Measurements from ENCODE around the gene ITGB4. TPM values are rescaled to one million over a fixed set of nuclear protein-coding genes. Genes with fewer than 3 reads are reported as not detected.

Gene ITGB4
- total RNA-seq, 4 donors from 2014 or later, result 31.1 to 66.3 (median 41.8) TPM

- Histone ChIP-seq H3K9me3 (no peaks in the 10 kb centered on the region), H3K27me3 (no peaks in the 10 kb centered on the region), H3K36me3 (no peaks in the 10 kb centered on the region), H3K27ac (peak within 1 kb of the TSS; percentile 94 to 100 (median 96)), H3K4me3 (peak within 1 kb of the TSS; percentile 64 to 79), H3K4me1 (peaks cover 0 to 72% (median 13%) of the 10 kb centered on the region in 3 donors)
- 0 to 1% methylated on average over 7 to 11 of the region's 45 CpGs for WGBS, 2 donors (ENCODE audit: low coverage in 1 of 2)
- TF ChIP-seq EP300 (IDR thresholded peaks at IDR 0.05) (no peak), POLR2A (IDR thresholded peaks at IDR 0.05) (peak in 1 of 2 donors; percentile 48), POLR2AphosphoS5 (IDR thresholded peaks at IDR 0.05) (peak; percentile 73)
- peak; percentile 92 for ATAC-seq
Measured at GRCh38 chr17:75784473-75785015, 63.3 kb downstream of the ITGB4 start, which contains the start of gene UNK. TSS of gene UNK (plus strand) at chr17:75784806. CDS start at chr17:75784881, 75 bp downstream.

GRCh38 chr17:75785016-75785890, 64.0 kb downstream of the ITGB4 start:
- Histone ChIP-seq H3K36me3 (no peaks in the 10 kb centered on the region), H3K27ac (peak overlapping the region; percentile 94 to 100 (median 96)), H3K4me3 (peak overlapping the region; percentile 64 to 79), H3K27me3 (no peaks in the 10 kb centered on the region), H3K4me1 (peaks cover 0 to 75% (median 13%) of the 10 kb centered on the region in 3 donors), H3K9me3 (no peaks in the 10 kb centered on the region)
- peak; percentile 95 for TF ChIP-seq POLR2AphosphoS5 (IDR thresholded peaks at IDR 0.05)
- TF ChIP-seq CTCF (IDR thresholded peaks at IDR 0.05), result no peak
- TF ChIP-seq EP300 (IDR thresholded peaks at IDR 0.05), result peak; percentile 87
- peak; percentile 52 to 57 for TF ChIP-seq POLR2A (IDR thresholded peaks at IDR 0.05)
- peak; percentile 89 for ATAC-seq
- WGBS, 2 donors (ENCODE audit: low coverage in 1 of 2), result 23 to 24% methylated on average over 4 to 10 of the region's 43 CpGs

- Histone ChIP-seq H3K27me3 (no peaks in the 10 kb centered on the region), H3K27ac (no peak overlapping the region), H3K36me3 (peaks cover 0 to 34% of the 10 kb centered on the region in 2 donors), H3K4me1 (peaks cover 0 to 40% (median 7%) of the 10 kb centered on the region in 3 donors), H3K9me3 (no peaks in the 10 kb centered on the region), H3K4me3 (no peak overlapping the region)
- 91% methylated on average over 6 of the region's 6 CpGs for WGBS, 2 donors (ENCODE audit: low coverage in 1 of 2)
- no peak for ATAC-seq
- no peak for TF ChIP-seq POLR2AphosphoS5 (IDR thresholded peaks at IDR 0.05)
- no peak for TF ChIP-seq POLR2A (IDR thresholded peaks at IDR 0.05)
Measured at GRCh38 chr17:75791254-75791653, 70.0 kb downstream of the ITGB4 start.

GRCh38 chr17:75793460-75793859, 72.2 kb downstream of the ITGB4 start:
- WGBS, 2 donors (ENCODE audit: low coverage in 1 of 2), result 74 to 86% methylated on average over 1 of the region's 1 CpG
- ATAC-seq, result no peak
- Histone ChIP-seq H3K36me3 (peaks cover 0 to 52% of the 10 kb centered on the region in 2 donors), H3K27me3 (no peaks in the 10 kb centered on the region), H3K9me3 (no peaks in the 10 kb centered on the region), H3K4me1 (peaks cover 0 to 18% (median 0%) of the 10 kb centered on the region in 3 donors), H3K27ac (no peak overlapping the region), H3K4me3 (no peak overlapping the region)
- no peak for TF ChIP-seq POLR2AphosphoS5 (IDR thresholded peaks at IDR 0.05)
- TF ChIP-seq EP300 (IDR thresholded peaks at IDR 0.05), result no peak
- no peak for TF ChIP-seq CTCF (IDR thresholded peaks at IDR 0.05)
- TF ChIP-seq POLR2A (IDR thresholded peaks at IDR 0.05), result no peak

GRCh38 chr17:75795820-75796607, 74.8 kb downstream of the ITGB4 start:
- peaks cover 0 to 76% of the 10 kb centered on the region in 2 donors for H3K36me3 ChIP-seq
- no peak for ATAC-seq
- TF ChIP-seq CTCF (IDR thresholded peaks at IDR 0.05) (no peak), POLR2AphosphoS5 (IDR thresholded peaks at IDR 0.05) (no peak), EP300 (IDR thresholded peaks at IDR 0.05) (no peak), POLR2A (IDR thresholded peaks at IDR 0.05) (no peak)
- 81% methylated on average over 5 to 8 of the region's 8 CpGs for WGBS, 2 donors (ENCODE audit: low coverage in 1 of 2)
- H3K4me1 ChIP-seq, result no peaks in the 10 kb centered on the region
- H3K27ac ChIP-seq, result no peak overlapping the region
- H3K4me3 ChIP-seq, result no peak overlapping the region
- H3K27me3 ChIP-seq, result no peaks in the 10 kb centered on the region
- H3K9me3 ChIP-seq, result no peaks in the 10 kb centered on the region

Data from gastroesophageal sphincter (tissue), 4 donors.